HEK293 (cell line): ENCODE data around the gene CELF1.

Experiments
- FEZF1 ChIP-seq: fragments of 450-650 bp; formaldehyde crosslinking; IDR thresholded peaks from 2 replicates; pipeline ENCODE4 v1.5.1; 2016; ENCODE audit warnings: missing biosample characterization, missing genetic modification characterization
- PRDM1 ChIP-seq: fragments of 450-650 bp; formaldehyde crosslinking; IDR thresholded peaks from 2 replicates; pipeline ENCODE4; 2016; ENCODE audit warnings: missing biosample characterization, missing genetic modification characterization
- SP7 ChIP-seq: fragments of 450-650 bp; formaldehyde crosslinking; IDR thresholded peaks from 2 replicates; pipeline ENCODE4 v1.5.1; 2016; ENCODE audit warnings: missing biosample characterization, missing genetic modification characterization
- ZBTB20 ChIP-seq: fragments of 450-650 bp; formaldehyde crosslinking; IDR thresholded peaks from 2 replicates; pipeline ENCODE4 v1.5.1; 2016; ENCODE audit warnings: missing biosample characterization, missing genetic modification characterization
- ZBTB7A ChIP-seq: fragments of 450-650 bp; formaldehyde crosslinking; IDR thresholded peaks from 2 replicates; pipeline ENCODE4 v1.5.1; 2016; ENCODE audit warnings: low read depth, missing biosample characterization, missing genetic modification characterization
- ZFP41 ChIP-seq: fragments of 450-650 bp; formaldehyde crosslinking; IDR thresholded peaks from 2 replicates; pipeline ENCODE4 v1.5.1; 2016; ENCODE audit warnings: missing biosample characterization, missing genetic modification characterization, borderline replicate concordance
- ZNF132 ChIP-seq: fragments of 450-650 bp; formaldehyde crosslinking; IDR thresholded peaks from 2 replicates; pipeline ENCODE4 v1.5.1; 2017; ENCODE audit warnings: missing biosample characterization, missing genetic modification characterization, borderline replicate concordance
- ZNF146 ChIP-seq: fragments of 450-650 bp; formaldehyde crosslinking; IDR thresholded peaks from 2 replicates; pipeline ENCODE4 v1.5.1; 2016; ENCODE audit warnings: missing biosample characterization, missing genetic modification characterization
- ZNF155 ChIP-seq: fragments of 450-650 bp; formaldehyde crosslinking; IDR thresholded peaks from 2 replicates; pipeline ENCODE4 v1.5.1; 2016; ENCODE audit warnings: missing biosample characterization, missing genetic modification characterization
- ZNF2 ChIP-seq: fragments of 450-650 bp; formaldehyde crosslinking; IDR thresholded peaks from 2 replicates; pipeline ENCODE4 v1.5.1; 2016; ENCODE audit warnings: missing biosample characterization, missing genetic modification characterization
- ZNF202 ChIP-seq: fragments of 450-650 bp; formaldehyde crosslinking; IDR thresholded peaks from 2 replicates; pipeline ENCODE4 v1.5.1; 2016; ENCODE audit warnings: missing biosample characterization, missing genetic modification characterization, borderline replicate concordance
- ZNF223 ChIP-seq: fragments of 450-650 bp; formaldehyde crosslinking; IDR thresholded peaks from 2 replicates; pipeline ENCODE4 v1.5.1; 2016; ENCODE audit warnings: missing biosample characterization, missing genetic modification characterization
- ZNF266 ChIP-seq: fragments of 450-650 bp; formaldehyde crosslinking; IDR thresholded peaks from 2 replicates; pipeline ENCODE4 v1.5.1; 2016; ENCODE audit warnings: missing biosample characterization, missing genetic modification characterization, low read depth
- ZNF341 ChIP-seq: fragments of 450-650 bp; formaldehyde crosslinking; IDR thresholded peaks from 2 replicates; pipeline ENCODE4; 2016; ENCODE audit warnings: low read depth, missing biosample characterization, missing genetic modification characterization
- ZNF366 ChIP-seq: fragments of 450-650 bp; formaldehyde crosslinking; conservative IDR thresholded peaks from 2 replicates; pipeline ENCODE4 v1.5.1; 2016; ENCODE audit warnings: missing biosample characterization, missing genetic modification characterization
- ZNF426 ChIP-seq: fragments of 450-650 bp; formaldehyde crosslinking; IDR thresholded peaks from 2 replicates; pipeline ENCODE4 v1.5.1; 2017; ENCODE audit warnings: missing biosample characterization, missing genetic modification characterization, mild to moderate bottlenecking, inconsistent platforms, moderate library complexity
- ZNF48 ChIP-seq: fragments of 450-650 bp; formaldehyde crosslinking; IDR thresholded peaks from 2 replicates; pipeline ENCODE4 v1.5.1; 2016; ENCODE audit warnings: missing biosample characterization, missing genetic modification characterization
- ZNF501 ChIP-seq: fragments of 450-650 bp; formaldehyde crosslinking; IDR thresholded peaks from 2 replicates; pipeline ENCODE4 v1.5.1; 2016; ENCODE audit warnings: missing biosample characterization, missing genetic modification characterization
- ZNF514 ChIP-seq: fragments of 450-650 bp; formaldehyde crosslinking; IDR thresholded peaks from 2 replicates; pipeline ENCODE4 v1.5.1; 2016; ENCODE audit warnings: missing biosample characterization, missing genetic modification characterization
- ZNF529 ChIP-seq: fragments of 450-650 bp; formaldehyde crosslinking; IDR thresholded peaks from 2 replicates; pipeline ENCODE4 v1.5.1; 2017; ENCODE audit warnings: missing genetic modification characterization, missing biosample characterization; ENCODE audit not compliant: insufficient replicate concordance
- ZNF530 ChIP-seq: fragments of 450-650 bp; formaldehyde crosslinking; IDR thresholded peaks from 2 replicates; pipeline ENCODE4 v1.5.1; 2016; ENCODE audit warnings: low read depth, missing biosample characterization, missing genetic modification characterization
- ZNF560 ChIP-seq: fragments of 450-650 bp; formaldehyde crosslinking; IDR thresholded peaks from 2 replicates; pipeline ENCODE4 v1.5.1; 2017; ENCODE audit warnings: missing biosample characterization, missing genetic modification characterization, borderline replicate concordance
- ZNF561 ChIP-seq: fragments of 450-650 bp; IDR thresholded peaks from 2 replicates; pipeline ENCODE4 v1.5.1; 2018; ENCODE audit warnings: missing biosample characterization, missing genetic modification characterization, borderline replicate concordance
- ZNF571 ChIP-seq: fragments of 450-650 bp; formaldehyde crosslinking; IDR thresholded peaks from 2 replicates; pipeline ENCODE4 v1.5.0; 2017; ENCODE audit warnings: missing biosample characterization, missing genetic modification characterization
- ZNF623 ChIP-seq: fragments of 450-650 bp; formaldehyde crosslinking; IDR thresholded peaks from 2 replicates; pipeline ENCODE4 v1.5.1; 2016; ENCODE audit warnings: missing biosample characterization, missing genetic modification characterization
- ZNF76 ChIP-seq: fragments of 450-650 bp; formaldehyde crosslinking; IDR thresholded peaks from 2 replicates; pipeline ENCODE4; 2016; ENCODE audit warnings: low read depth, missing biosample characterization, missing genetic modification characterization, borderline replicate concordance
- ZNF776 ChIP-seq: fragments of 450-650 bp; formaldehyde crosslinking; IDR thresholded peaks from 2 replicates; pipeline ENCODE4 v1.5.0; 2017; ENCODE audit warnings: missing biosample characterization, missing genetic modification characterization, borderline replicate concordance
- TF ChIP-seq, protein P1 (sequence below): fragments of 450-650 bp; formaldehyde crosslinking; IDR thresholded peaks from 2 replicates; pipeline ENCODE4 v1.5.1; 2016; ENCODE audit warnings: missing biosample characterization, missing genetic modification characterization
- TF ChIP-seq, protein P2 (sequence below): fragments of 450-650 bp; formaldehyde crosslinking; IDR thresholded peaks from 2 replicates; pipeline ENCODE4 v1.5.1; 2016; ENCODE audit warnings: missing biosample characterization, missing genetic modification characterization
- TF ChIP-seq, protein P3 (sequence below): fragments of 450-650 bp; formaldehyde crosslinking; IDR thresholded peaks from 2 replicates; pipeline ENCODE4 v1.5.1; 2016; ENCODE audit warnings: missing biosample characterization, missing genetic modification characterization
- TF ChIP-seq, protein P4 (sequence below): fragments of 450-650 bp; formaldehyde crosslinking; IDR thresholded peaks from 2 replicates; pipeline ENCODE4 v1.5.1; 2017; ENCODE audit warnings: missing biosample characterization, missing genetic modification characterization
- TF ChIP-seq, protein P5 (sequence below): fragments of 450-650 bp; formaldehyde crosslinking; IDR thresholded peaks from 2 replicates; pipeline ENCODE4 v1.5.1; 2016; ENCODE audit warnings: missing biosample characterization, missing genetic modification characterization, low read depth

Gene CELF1

DNA sequence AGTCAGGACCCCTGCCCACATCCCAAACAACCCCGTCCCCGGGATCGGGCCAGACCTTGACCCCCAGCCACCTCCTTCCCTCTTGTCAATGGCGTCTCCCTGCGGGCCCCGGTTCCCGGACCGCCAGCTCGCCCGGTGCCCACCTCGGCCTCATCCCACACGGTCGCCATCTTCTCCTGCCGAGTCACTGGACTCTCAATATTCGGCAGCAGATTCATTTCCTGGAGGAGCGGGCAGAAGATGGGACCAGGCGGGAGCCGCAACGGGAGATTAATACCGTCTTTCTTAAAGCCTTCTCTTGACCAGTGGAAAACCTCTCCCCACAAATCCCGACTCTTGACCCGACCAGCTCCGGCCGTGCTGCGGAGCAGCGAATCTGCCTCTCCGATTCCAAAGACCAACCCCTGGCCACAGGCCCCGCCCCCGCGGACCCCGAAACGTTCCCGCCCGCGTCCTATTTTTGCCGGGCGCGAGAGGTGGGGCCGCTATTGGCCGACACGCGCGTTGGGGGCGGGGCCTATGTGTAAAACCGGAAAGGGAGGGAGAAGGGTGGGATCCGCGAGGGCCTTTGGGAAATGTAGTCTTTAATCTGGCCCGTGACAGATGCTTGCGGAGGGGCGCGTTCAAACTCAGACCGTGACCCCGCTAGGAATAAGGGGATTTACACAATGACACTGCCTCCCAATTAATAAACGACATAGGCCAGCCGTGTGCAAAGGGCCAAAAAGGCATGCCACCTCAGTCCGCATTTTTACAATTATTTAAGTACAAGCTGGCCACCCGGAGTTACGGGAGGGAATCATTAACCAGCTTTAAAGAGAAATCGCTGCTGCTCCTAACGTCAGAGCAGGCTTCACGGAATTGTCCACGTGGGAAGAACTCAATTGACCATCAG is 126.6 kb downstream of the CELF1 start, which contains the start of gene PSMC3 (continued):
- TF ChIP-seq ZNF266 (tag by site-specific recombination), result no peak
- TF ChIP-seq, protein P1, sequence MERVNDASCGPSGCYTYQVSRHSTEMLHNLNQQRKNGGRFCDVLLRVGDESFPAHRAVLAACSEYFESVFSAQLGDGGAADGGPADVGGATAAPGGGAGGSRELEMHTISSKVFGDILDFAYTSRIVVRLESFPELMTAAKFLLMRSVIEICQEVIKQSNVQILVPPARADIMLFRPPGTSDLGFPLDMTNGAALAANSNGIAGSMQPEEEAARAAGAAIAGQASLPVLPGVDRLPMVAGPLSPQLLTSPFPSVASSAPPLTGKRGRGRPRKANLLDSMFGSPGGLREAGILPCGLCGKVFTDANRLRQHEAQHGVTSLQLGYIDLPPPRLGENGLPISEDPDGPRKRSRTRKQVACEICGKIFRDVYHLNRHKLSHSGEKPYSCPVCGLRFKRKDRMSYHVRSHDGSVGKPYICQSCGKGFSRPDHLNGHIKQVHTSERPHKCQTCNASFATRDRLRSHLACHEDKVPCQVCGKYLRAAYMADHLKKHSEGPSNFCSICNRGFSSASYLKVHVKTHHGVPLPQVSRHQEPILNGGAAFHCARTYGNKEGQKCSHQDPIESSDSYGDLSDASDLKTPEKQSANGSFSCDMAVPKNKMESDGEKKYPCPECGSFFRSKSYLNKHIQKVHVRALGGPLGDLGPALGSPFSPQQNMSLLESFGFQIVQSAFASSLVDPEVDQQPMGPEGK (tag by site-specific recombination), result peak; percentile 58
- TF ChIP-seq, protein P2, sequence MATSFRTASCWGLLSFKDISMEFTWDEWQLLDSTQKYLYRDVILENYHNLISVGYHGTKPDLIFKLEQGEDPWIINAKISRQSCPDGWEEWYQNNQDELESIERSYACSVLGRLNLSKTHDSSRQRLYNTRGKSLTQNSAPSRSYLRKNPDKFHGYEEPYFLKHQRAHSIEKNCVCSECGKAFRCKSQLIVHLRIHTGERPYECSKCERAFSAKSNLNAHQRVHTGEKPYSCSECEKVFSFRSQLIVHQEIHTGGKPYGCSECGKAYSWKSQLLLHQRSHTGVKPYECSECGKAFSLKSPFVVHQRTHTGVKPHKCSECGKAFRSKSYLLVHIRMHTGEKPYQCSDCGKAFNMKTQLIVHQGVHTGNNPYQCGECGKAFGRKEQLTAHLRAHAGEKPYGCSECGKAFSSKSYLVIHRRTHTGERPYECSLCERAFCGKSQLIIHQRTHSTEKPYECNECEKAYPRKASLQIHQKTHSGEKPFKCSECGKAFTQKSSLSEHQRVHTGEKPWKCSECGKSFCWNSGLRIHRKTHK, result no peak
- no peak for TF ChIP-seq ZNF202 (tag by site-specific recombination)
- no peak for TF ChIP-seq ZNF530
- TF ChIP-seq ZNF560 (tag by site-specific recombination), result no peak
- no peak for TF ChIP-seq ZNF623 (tag by site-specific recombination)
- TF ChIP-seq ZNF132 (tag by site-specific recombination), result no peak
- TF ChIP-seq, protein P3, sequence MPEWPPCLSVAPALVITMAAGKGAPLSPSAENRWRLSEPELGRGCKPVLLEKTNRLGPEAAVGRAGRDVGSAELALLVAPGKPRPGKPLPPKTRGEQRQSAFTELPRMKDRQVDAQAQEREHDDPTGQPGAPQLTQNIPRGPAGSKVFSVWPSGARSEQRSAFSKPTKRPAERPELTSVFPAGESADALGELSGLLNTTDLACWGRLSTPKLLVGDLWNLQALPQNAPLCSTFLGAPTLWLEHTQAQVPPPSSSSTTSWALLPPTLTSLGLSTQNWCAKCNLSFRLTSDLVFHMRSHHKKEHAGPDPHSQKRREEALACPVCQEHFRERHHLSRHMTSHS, result no peak
- TF ChIP-seq ZBTB7A (tag by site-specific recombination), result peak; percentile 72; the same call in 1 of the 2 replicates
- no peak for TF ChIP-seq ZNF155 (tag by site-specific recombination)
- TF ChIP-seq ZNF366, result no peak
- no peak for TF ChIP-seq ZNF776 (tag by site-specific recombination)
- peak; percentile 80 for TF ChIP-seq ZNF501 (tag by site-specific recombination)
- TF ChIP-seq, protein P4, sequence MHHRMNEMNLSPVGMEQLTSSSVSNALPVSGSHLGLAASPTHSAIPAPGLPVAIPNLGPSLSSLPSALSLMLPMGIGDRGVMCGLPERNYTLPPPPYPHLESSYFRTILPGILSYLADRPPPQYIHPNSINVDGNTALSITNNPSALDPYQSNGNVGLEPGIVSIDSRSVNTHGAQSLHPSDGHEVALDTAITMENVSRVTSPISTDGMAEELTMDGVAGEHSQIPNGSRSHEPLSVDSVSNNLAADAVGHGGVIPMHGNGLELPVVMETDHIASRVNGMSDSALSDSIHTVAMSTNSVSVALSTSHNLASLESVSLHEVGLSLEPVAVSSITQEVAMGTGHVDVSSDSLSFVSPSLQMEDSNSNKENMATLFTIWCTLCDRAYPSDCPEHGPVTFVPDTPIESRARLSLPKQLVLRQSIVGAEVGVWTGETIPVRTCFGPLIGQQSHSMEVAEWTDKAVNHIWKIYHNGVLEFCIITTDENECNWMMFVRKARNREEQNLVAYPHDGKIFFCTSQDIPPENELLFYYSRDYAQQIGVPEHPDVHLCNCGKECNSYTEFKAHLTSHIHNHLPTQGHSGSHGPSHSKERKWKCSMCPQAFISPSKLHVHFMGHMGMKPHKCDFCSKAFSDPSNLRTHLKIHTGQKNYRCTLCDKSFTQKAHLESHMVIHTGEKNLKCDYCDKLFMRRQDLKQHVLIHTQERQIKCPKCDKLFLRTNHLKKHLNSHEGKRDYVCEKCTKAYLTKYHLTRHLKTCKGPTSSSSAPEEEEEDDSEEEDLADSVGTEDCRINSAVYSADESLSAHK (tag by site-specific recombination), result 0 out of 2 replicates have a peak, but pooled peaks have one; percentile 16
- TF ChIP-seq SP7 (tag by site-specific recombination), result peak; percentile 76
- TF ChIP-seq ZNF2 (tag by site-specific recombination), result peak; percentile 51; the same call in 1 of the 2 replicates
- TF ChIP-seq ZNF76 (tag by site-specific recombination), result peak; percentile 83; the same call in 1 of the 2 replicates
- TF ChIP-seq ZNF146 (tag by site-specific recombination), result no peak
- no peak for TF ChIP-seq ZNF529 (tag by site-specific recombination)
- TF ChIP-seq ZNF571 (tag by site-specific recombination), result no peak
- TF ChIP-seq ZNF514 (tag by site-specific recombination), result no peak
- TF ChIP-seq PRDM1, result no peak
- peak; percentile 44; the same call in 1 of the 2 replicates for TF ChIP-seq ZBTB20 (tag by site-specific recombination)
- TF ChIP-seq, protein P5, sequence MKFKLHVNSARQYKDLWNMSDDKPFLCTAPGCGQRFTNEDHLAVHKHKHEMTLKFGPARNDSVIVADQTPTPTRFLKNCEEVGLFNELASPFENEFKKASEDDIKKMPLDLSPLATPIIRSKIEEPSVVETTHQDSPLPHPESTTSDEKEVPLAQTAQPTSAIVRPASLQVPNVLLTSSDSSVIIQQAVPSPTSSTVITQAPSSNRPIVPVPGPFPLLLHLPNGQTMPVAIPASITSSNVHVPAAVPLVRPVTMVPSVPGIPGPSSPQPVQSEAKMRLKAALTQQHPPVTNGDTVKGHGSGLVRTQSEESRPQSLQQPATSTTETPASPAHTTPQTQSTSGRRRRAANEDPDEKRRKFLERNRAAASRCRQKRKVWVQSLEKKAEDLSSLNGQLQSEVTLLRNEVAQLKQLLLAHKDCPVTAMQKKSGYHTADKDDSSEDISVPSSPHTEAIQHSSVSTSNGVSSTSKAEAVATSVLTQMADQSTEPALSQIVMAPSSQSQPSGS (tag by site-specific recombination), result no peak
- TF ChIP-seq ZNF561 (tag by site-specific recombination), result no peak
- no peak for TF ChIP-seq ZNF48
- TF ChIP-seq ZNF426 (tag by site-specific recombination), result no peak
- TF ChIP-seq ZNF341 (tag by site-specific recombination), result 0 out of 2 replicates have a peak, but pooled peaks have one; percentile 45
- TF ChIP-seq ZFP41 (tag by site-specific recombination), result no peak
- no peak for TF ChIP-seq ZNF223
- no peak; the same call in 1 of the 2 replicates for TF ChIP-seq FEZF1 (tag by site-specific recombination)
